Measurements from ENCODE around the gene PHB1.

- TF ChIP-seq POLR2A (IDR thresholded peaks at IDR 0.05; ENCODE audit: low read depth, low read length) (no peak), POLR2AphosphoS5 (IDR thresholded peaks at IDR 0.05; ENCODE audit: low read depth, low read length) (no peak)
Measured at GRCh38 chr17:49450181-49450580, 35.5 kb upstream of the PHB1 start.

Data from GM12892 (cell line).